ENCODE results near the gene LYPD4.
A peak's percentile ranks its signal among the peaks of the same experiment; 100 is the strongest.

Gene LYPD4

GRCh38 chr19:41872775-41873647, 28.5 kb upstream of the LYPD4 start:
- peak; percentile 37 for DNase-seq

- DNase-seq = no peak
These were observed 27.9 kb upstream of the LYPD4 start for GRCh38 chr19:41872384-41872774.

- peak; percentile 57 for DNase-seq
These were observed 27.3 kb upstream of the LYPD4 start for GRCh38 chr19:41871573-41872383.

GRCh38 chr19:41870401-41870873, 26.0 kb upstream of the LYPD4 start:
- no peak for DNase-seq

- no peak for DNase-seq
These were observed 25.0 kb upstream of the LYPD4 start for GRCh38 chr19:41869374-41869955.

- DNase-seq = no peak
These were observed 24.5 kb upstream of the LYPD4 start for GRCh38 chr19:41868989-41869300.

- no peak for DNase-seq
These were observed 23.9 kb upstream of the LYPD4 start for GRCh38 chr19:41868120-41868988.

GRCh38 chr19:41866284-41866683, 21.8 kb upstream of the LYPD4 start:
- no peak for DNase-seq

GRCh38 chr19:41864374-41864773, 19.9 kb upstream of the LYPD4 start:
- DNase-seq = no peak

- DNase-seq = no peak
These were observed 18.9 kb upstream of the LYPD4 start for GRCh38 chr19:41863209-41863931.

GRCh38 chr19:41862445-41862986, 18.0 kb upstream of the LYPD4 start:
- DNase-seq = no peak

GRCh38 chr19:41861846-41862245, 17.4 kb upstream of the LYPD4 start:
- no peak for DNase-seq

GRCh38 chr19:41861116-41861768, 16.8 kb upstream of the LYPD4 start:
- no peak for DNase-seq

GRCh38 chr19:41860419-41861115, 16.1 kb upstream of the LYPD4 start:
- no peak for DNase-seq

GRCh38 chr19:41859618-41860418, 15.3 kb upstream of the LYPD4 start, which contains the start of gene RPS19:
TSS of gene RPS19 (plus strand) at chr19:41860255. CDS start at chr19:41860775, 520 bp downstream.
- peak; percentile 95 for DNase-seq

- no peak for DNase-seq
These were observed 14.7 kb upstream of the LYPD4 start for GRCh38 chr19:41859213-41859617.

- DNase-seq = no peak
These were observed 9.3 kb upstream of the LYPD4 start for GRCh38 chr19:41853768-41854167.

- DNase-seq = no peak
These were observed 8.9 kb upstream of the LYPD4 start for GRCh38 chr19:41853344-41853743.

GRCh38 chr19:41851456-41851855, 7.0 kb upstream of the LYPD4 start:
- no peak for DNase-seq

Data from NK-92 treated with Interleukin-12 subunit alpha and Interleukin-12 subunit beta, amount 100 ng/mL, for 24 hours (cell line).